CD14-positive monocyte (primary cell): Measurements from ENCODE around the gene ZNF385D. TPM values are rescaled to one million over a fixed set of nuclear protein-coding genes. Genes with fewer than 3 reads are reported as not detected.

Experiments
- DNase-seq, 3 donors: peaks; one replicate each; pipeline ENCODE4 v3.0.0-alpha.2; 2011 to 2022
- H2AFZ ChIP-seq: 2 replicates; pipeline ENCODE4 v1.6.0; 2012; ENCODE audit warnings: mild to moderate bottlenecking, low read depth, low read length, inconsistent platforms; ENCODE audit not compliant: insufficient read depth, poor library complexity, severe bottlenecking
- H3K27ac ChIP-seq, 2 donors: 1 replicate in 1 of 2; 2 replicates in 1 of 2; pipeline ENCODE4 v1.5.1; 2012 to 2013; ENCODE audit warnings: low read length in 2 of 2, control low read depth in 1 of 2, inconsistent platforms in 1 of 2, low read depth in 1 of 2, mild to moderate bottlenecking in 1 of 2
- H3K27me3 ChIP-seq, 2 donors: one replicate each; pipeline versions ENCODE4 v1.6.0 to v1.6.1; 2011 to 2013; ENCODE audit warnings: low read length in 2 of 2; ENCODE audit not compliant: control insufficient read depth in 2 of 2, insufficient read depth in 2 of 2
- H3K36me3 ChIP-seq, 2 donors: replicated peaks in 1 of 2; 1 replicate in 1 of 2; 2 replicates in 1 of 2; pipeline versions ENCODE4 v1.5.1 to v1.6.1; 2012 to 2013; ENCODE audit warnings: low read length in 2 of 2, control low read depth in 1 of 2, inconsistent platforms in 1 of 2, mild to moderate bottlenecking in 1 of 2; ENCODE audit not compliant: insufficient read depth in 2 of 2, control insufficient read depth in 1 of 2
- H3K4me1 ChIP-seq, 2 donors: 1 replicate in 1 of 2; 2 replicates in 1 of 2; pipeline versions ENCODE4 v1.5.1 to v1.6.1; 2012 to 2013; ENCODE audit warnings: low read length in 2 of 2, control low read depth in 1 of 2, inconsistent platforms in 1 of 2, mild to moderate bottlenecking in 1 of 2, moderate library complexity in 1 of 2; ENCODE audit not compliant: insufficient read depth in 2 of 2, control insufficient read depth in 1 of 2
- H3K4me2 ChIP-seq: replicated peaks from 2 replicates; pipeline ENCODE3; 2012; ENCODE audit warnings: low read length, moderate library complexity, mild to moderate bottlenecking; ENCODE audit not compliant: poor library complexity, severe bottlenecking; ENCODE audit errors: extremely low read depth
- H3K4me3 ChIP-seq, 3 experiments: fragments of 200-600 bp in 1 of 3; sonication (generic) in 1 of 3; replicated peaks in 1 of 3; 1 replicate in 2 of 3; 2 replicates in 1 of 3; pipeline ENCODE4 v1.5.1; 2011 to 2013; ENCODE audit warnings: low read length in 3 of 3, mild to moderate bottlenecking in 3 of 3, control low read depth in 2 of 3, low read depth in 2 of 3, inconsistent platforms in 1 of 3, moderate library complexity in 1 of 3
- H3K79me2 ChIP-seq: 2 replicates; pipeline ENCODE4 v1.6.0; 2012; ENCODE audit warnings: mild to moderate bottlenecking, control low read depth, inconsistent platforms, low read length, moderate library complexity; ENCODE audit not compliant: insufficient read depth
- H3K9ac ChIP-seq: 2 replicates; pipeline ENCODE4 v1.6.0; 2017; ENCODE audit warnings: low read length, mild to moderate bottlenecking; ENCODE audit not compliant: insufficient read depth, poor library complexity, severe bottlenecking
- H3K9me3 ChIP-seq, 2 donors: replicated peaks in 1 of 2; 1 replicate in 1 of 2; 2 replicates in 1 of 2; pipeline versions ENCODE4 v1.5.1 to v1.6.1; 2012 to 2013; ENCODE audit warnings: low read length in 2 of 2, control low read depth in 1 of 2; ENCODE audit not compliant: control insufficient read depth in 1 of 2, insufficient read depth in 1 of 2
- H4K20me1 ChIP-seq: 2 replicates; pipeline ENCODE4 v1.6.0; 2012; ENCODE audit warnings: mild to moderate bottlenecking, low read length, control low read depth, moderate library complexity; ENCODE audit not compliant: insufficient read depth
- H3K27ac Mint-ChIP-seq, 7 donors: one replicate each; pipeline ENCODE4 v1.8.0; 2020; ENCODE audit warnings: mild to moderate bottlenecking in 7 of 7, mixed read lengths in 7 of 7, moderate library complexity in 6 of 7, inconsistent platforms in 2 of 7
- H3K27me3 Mint-ChIP-seq, 3 donors: one replicate each; pipeline ENCODE4 v1.8.0; 2021 to 2022; ENCODE audit warnings: low read depth in 3 of 3, mild to moderate bottlenecking in 3 of 3, mixed read lengths in 3 of 3, moderate library complexity in 3 of 3, inconsistent platforms in 1 of 3
- H3K36me3 Mint-ChIP-seq, 2 donors: one replicate each; pipeline ENCODE4 v1.8.0; 2020; ENCODE audit warnings: mixed read lengths in 2 of 2, inconsistent platforms in 1 of 2, mild to moderate bottlenecking in 1 of 2
- H3K4me1 Mint-ChIP-seq: one replicate; pipeline ENCODE4 v1.8.0; 2020; ENCODE audit warnings: mild to moderate bottlenecking, mixed read lengths
- H3K4me3 Mint-ChIP-seq, 2 donors: one replicate each; pipeline ENCODE4 v1.8.0; 2020; ENCODE audit warnings: mild to moderate bottlenecking in 2 of 2, mixed read lengths in 2 of 2, moderate library complexity in 1 of 2
- H3K9me3 Mint-ChIP-seq, 7 donors: one replicate each; pipeline ENCODE4 v1.8.0; 2020 to 2022; ENCODE audit warnings: mixed read lengths in 7 of 7, mild to moderate bottlenecking in 6 of 7, moderate library complexity in 6 of 7, inconsistent platforms in 2 of 7
- WGBS: methylation state at CpG from one replicate; pipeline ENCODE4 v1.1.5; 2013; ENCODE audit warnings: missing lambda C conversion rate; ENCODE audit not compliant: insufficient coverage; 5-methylcytosine and 5-hydroxymethylcytosine counted together
- intact Hi-C, 2 donors: fragments of 100-400 bp; cut with micrococcal nuclease; formaldehyde crosslinking; loops; one replicate each; pipeline versions ENCODE4 v1.15.0 to v1.15.1; 2023
- polyA plus RNA-seq, 3 donors: library from polyadenylated mRNA; depleted of rRNA in 1 of 3; unstranded in 2 of 3; stranded (reverse) in 1 of 3; fragments of 300-500 nt in 2 of 3; fragments of >200 nt in 1 of 3; fragmentation: Illumina TruSeq in 2 of 3; gene quantifications; 1 replicate in 2 of 3; 2 replicates in 1 of 3; pipeline ENCODE4 v1.2.3, GENCODE V29; 2012 to 2021
- TF ChIP-seq, protein P1 (sequence below): fragments of 200-600 bp; IDR thresholded peaks from one replicate; pipeline ENCODE4 v1.8.0; 2022; ENCODE audit warnings: antibody characterized with exemption, mild to moderate bottlenecking

The ZNF385D gene
- polyA plus RNA-seq, 3 donors: not detected

DNA sequence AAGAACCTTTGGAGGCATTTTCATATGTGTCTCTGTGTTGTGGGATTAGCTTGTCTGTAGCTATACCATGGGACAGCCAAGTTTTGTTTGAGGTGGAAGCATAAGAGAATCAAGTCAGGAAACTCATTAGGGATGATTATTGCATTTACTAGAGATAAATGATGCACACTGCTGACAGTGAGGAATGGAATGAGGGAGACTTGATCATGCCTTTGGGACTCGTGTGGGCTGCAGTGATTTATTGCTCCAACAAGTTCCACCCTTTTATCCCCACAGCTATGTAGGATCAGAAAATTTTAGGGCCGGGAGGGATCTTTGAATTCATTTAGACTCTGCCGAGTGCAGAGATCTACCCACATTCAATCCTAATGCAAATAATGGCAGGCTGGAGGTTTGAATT is 16.3 kb downstream of the ZNF385D start:
- no peak for DNase-seq
- no peaks in the 10 kb centered on the region for H3K4me1 Mint-ChIP-seq
- H3K36me3 ChIP-seq: no peaks in the 10 kb centered on the region
- WGBS: no CpG with 5 or more reads among the region's 3 CpGs
- H3K9me3 ChIP-seq: peaks cover 4 to 6% of the 10 kb centered on the region in 2 donors
- H3K36me3 Mint-ChIP-seq: no peaks in the 10 kb centered on the region
- H3K9me3 Mint-ChIP-seq: peaks cover 0 to 11% (median 3%) of the 10 kb centered on the region in 7 donors
- no peaks in the 10 kb centered on the region for H3K4me1 ChIP-seq
- H3K4me3 Mint-ChIP-seq: no peak overlapping the region
- no peak overlapping the region for H3K27ac ChIP-seq
- intact Hi-C loops: no loop called here
- no peaks in the 10 kb centered on the region for H4K20me1 ChIP-seq
- TF ChIP-seq, protein P1, sequence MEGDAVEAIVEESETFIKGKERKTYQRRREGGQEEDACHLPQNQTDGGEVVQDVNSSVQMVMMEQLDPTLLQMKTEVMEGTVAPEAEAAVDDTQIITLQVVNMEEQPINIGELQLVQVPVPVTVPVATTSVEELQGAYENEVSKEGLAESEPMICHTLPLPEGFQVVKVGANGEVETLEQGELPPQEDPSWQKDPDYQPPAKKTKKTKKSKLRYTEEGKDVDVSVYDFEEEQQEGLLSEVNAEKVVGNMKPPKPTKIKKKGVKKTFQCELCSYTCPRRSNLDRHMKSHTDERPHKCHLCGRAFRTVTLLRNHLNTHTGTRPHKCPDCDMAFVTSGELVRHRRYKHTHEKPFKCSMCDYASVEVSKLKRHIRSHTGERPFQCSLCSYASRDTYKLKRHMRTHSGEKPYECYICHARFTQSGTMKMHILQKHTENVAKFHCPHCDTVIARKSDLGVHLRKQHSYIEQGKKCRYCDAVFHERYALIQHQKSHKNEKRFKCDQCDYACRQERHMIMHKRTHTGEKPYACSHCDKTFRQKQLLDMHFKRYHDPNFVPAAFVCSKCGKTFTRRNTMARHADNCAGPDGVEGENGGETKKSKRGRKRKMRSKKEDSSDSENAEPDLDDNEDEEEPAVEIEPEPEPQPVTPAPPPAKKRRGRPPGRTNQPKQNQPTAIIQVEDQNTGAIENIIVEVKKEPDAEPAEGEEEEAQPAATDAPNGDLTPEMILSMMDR: no peak
- H2AFZ ChIP-seq: no peak overlapping the region
- H3K79me2 ChIP-seq: no peaks in the 10 kb centered on the region
- H3K27ac Mint-ChIP-seq: no peak overlapping the region
- no peak overlapping the region for H3K9ac ChIP-seq
- no peaks in the 10 kb centered on the region for H3K27me3 ChIP-seq
- no peak overlapping the region for H3K4me2 ChIP-seq
- H3K27me3 Mint-ChIP-seq: peaks cover 0 to 1% (median 0%) of the 10 kb centered on the region in 3 donors
- H3K4me3 ChIP-seq: no peak overlapping the region

DNA sequence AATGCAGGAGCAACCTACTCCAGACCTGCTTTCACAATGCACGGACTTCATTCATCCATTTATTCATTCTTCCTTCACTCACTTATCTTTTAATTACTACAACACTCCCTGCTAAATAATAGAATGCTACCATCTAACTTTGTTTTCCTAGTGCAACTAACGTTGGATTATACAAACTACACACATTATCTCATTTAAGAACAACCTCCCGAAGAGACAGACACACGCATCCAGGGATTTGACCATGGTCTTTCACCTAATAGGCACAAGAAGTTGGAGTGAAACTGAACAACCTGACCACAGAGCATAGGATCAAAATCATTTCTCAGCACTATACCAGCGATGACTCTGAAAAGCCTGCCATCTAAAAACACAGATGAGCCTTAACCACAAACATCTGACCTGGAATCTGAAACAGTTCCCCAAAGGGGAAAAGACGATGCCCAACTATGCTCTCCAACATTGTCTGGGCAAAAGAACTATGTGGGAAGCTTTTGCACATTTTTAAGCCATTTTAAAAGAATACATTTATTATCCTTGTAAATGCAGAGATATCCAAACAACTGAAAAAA is 21.0 kb downstream of the ZNF385D start:
- no peak overlapping the region for H3K9ac ChIP-seq
- DNase-seq: no peak
- H3K4me2 ChIP-seq: no peak overlapping the region
- 80% methylated on average over 4 of the region's 6 CpGs for WGBS
- intact Hi-C loops: no loop called here
- H3K27me3 ChIP-seq: no peaks in the 10 kb centered on the region
- H3K27me3 Mint-ChIP-seq: no peaks in the 10 kb centered on the region
- H3K4me3 Mint-ChIP-seq: no peak overlapping the region
- TF ChIP-seq, protein P1: no peak
- H3K36me3 Mint-ChIP-seq: no peaks in the 10 kb centered on the region
- H3K27ac ChIP-seq: no peak overlapping the region
- H3K4me3 ChIP-seq: no peak overlapping the region
- no peaks in the 10 kb centered on the region for H3K79me2 ChIP-seq
- no peaks in the 10 kb centered on the region for H3K4me1 ChIP-seq
- H3K4me1 Mint-ChIP-seq: no peaks in the 10 kb centered on the region
- no peak overlapping the region for H2AFZ ChIP-seq
- no peak overlapping the region for H3K27ac Mint-ChIP-seq
- H3K36me3 ChIP-seq: no peaks in the 10 kb centered on the region
- H4K20me1 ChIP-seq: no peaks in the 10 kb centered on the region
- peaks cover 0 to 5% of the 10 kb centered on the region in 2 donors for H3K9me3 ChIP-seq
- peaks cover 0 to 11% (median 5%) of the 10 kb centered on the region in 7 donors for H3K9me3 Mint-ChIP-seq
